ENCODE measurements around the gene APIP.

APIP gene

DNA sequence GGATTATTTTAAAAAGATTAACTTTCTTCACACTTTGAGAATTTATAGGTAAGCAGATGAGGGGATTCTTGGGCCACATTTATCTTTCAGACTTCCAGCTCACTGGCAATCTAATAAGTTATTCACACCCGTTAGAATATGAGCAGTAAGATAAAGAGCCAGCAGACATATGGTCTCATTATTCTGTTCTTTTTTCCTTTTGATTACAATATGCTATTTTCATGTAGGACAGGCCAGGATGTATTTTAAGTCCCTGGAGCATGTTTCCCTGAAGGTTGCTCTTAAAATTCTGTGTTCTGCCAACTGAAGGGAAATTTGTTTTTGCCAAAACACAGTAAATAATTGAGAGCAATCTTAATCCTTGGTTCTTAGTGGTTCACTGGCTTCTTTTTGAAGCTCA is 22.4 kb upstream of the APIP start:
- TF ChIP-seq, protein P1, sequence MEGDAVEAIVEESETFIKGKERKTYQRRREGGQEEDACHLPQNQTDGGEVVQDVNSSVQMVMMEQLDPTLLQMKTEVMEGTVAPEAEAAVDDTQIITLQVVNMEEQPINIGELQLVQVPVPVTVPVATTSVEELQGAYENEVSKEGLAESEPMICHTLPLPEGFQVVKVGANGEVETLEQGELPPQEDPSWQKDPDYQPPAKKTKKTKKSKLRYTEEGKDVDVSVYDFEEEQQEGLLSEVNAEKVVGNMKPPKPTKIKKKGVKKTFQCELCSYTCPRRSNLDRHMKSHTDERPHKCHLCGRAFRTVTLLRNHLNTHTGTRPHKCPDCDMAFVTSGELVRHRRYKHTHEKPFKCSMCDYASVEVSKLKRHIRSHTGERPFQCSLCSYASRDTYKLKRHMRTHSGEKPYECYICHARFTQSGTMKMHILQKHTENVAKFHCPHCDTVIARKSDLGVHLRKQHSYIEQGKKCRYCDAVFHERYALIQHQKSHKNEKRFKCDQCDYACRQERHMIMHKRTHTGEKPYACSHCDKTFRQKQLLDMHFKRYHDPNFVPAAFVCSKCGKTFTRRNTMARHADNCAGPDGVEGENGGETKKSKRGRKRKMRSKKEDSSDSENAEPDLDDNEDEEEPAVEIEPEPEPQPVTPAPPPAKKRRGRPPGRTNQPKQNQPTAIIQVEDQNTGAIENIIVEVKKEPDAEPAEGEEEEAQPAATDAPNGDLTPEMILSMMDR (IDR thresholded peaks at IDR 0.05; ENCODE audit: borderline replicate concordance, insufficient read depth, low read depth, low read length) = no peak
- H3K4me3 ChIP-seq (ENCODE audit: low read depth, low read length) = no peak overlapping the region

DNA sequence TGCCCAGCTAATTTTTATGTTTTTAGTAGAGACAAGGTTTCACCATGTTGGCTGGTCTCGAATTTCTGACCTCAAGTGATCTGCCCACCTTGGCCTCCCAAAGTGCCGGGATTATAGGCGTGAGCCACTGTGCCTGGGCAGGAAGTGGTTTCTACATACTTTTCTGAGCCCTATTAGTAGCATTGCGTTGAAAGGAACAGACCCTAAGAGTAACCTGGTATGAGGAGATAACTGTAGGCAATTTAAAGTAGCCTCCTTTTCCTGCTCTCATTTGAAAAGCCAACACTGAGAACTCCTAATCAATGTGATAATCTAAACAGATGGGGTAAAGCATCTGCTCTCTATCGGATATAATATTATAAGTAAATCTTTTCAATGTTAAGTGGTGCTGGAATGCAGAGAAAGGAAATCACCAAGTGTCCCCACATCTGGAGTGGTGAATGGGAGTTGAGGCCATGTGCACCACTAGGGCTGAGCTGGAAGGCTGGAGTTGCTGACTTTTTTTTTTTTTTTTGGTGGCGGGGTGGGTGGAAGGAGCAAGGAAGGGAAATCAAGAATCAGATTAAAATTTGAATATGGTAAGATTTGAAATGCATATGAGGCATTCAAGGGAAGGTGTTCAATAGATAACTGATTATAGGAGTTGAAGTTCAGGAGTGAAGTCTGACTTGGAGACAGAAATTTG is 20.9 kb upstream of the APIP start:
- TF ChIP-seq, protein P1 (IDR thresholded peaks at IDR 0.05; ENCODE audit: borderline replicate concordance, insufficient read depth, low read depth, low read length) = no peak
- H3K4me3 ChIP-seq (ENCODE audit: low read depth, low read length) = no peak overlapping the region

DNA sequence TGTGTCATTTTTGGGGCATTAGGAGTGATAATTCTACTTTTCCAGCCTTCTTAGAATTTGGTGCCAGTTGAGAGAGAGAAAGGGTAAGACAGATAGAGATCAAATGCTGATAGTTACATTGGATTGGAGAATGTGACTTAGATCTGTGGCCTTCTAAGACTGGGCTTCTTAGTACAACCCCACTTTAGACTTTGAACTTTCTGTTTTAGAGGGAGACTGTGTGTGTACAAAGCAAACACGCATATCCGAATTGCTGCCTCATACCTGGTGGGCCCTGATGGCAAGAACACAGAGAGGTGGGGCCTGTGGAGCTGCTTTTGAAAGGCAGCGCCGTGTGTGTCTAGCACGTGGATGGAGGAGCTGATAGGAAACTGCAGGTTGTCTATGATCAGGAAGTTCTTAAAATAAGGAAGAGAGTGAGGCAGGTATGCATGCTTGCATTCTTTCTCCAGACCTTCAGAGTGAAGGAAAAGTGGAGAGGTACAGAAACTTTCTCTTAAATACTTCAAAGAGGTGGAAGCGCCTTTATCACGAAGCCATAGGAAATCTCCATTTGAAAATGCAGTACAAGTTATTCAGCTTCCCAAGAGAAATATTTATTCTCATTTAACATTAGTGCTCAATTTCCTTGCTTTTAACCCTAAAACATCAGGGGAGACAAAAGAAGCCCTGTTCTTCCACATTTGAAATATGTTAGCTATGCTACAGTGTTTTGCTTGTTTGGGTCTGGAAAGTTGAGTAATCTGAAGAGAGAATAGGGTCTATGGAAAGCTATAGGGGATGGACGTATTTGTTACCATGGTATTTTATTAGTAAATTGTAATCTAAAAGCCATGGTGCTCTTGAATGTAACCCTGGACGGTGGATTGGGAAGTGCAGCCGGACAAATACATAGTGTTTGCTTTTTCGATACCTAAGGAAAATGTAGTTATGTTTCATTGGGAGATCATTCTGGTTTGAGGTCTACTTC is 13.9 kb upstream of the APIP start:
- TF ChIP-seq, protein P1 (IDR thresholded peaks at IDR 0.05; ENCODE audit: borderline replicate concordance, insufficient read depth, low read depth, low read length) = no peak
- no peak overlapping the region for H3K4me3 ChIP-seq (ENCODE audit: low read depth, low read length)

DNA sequence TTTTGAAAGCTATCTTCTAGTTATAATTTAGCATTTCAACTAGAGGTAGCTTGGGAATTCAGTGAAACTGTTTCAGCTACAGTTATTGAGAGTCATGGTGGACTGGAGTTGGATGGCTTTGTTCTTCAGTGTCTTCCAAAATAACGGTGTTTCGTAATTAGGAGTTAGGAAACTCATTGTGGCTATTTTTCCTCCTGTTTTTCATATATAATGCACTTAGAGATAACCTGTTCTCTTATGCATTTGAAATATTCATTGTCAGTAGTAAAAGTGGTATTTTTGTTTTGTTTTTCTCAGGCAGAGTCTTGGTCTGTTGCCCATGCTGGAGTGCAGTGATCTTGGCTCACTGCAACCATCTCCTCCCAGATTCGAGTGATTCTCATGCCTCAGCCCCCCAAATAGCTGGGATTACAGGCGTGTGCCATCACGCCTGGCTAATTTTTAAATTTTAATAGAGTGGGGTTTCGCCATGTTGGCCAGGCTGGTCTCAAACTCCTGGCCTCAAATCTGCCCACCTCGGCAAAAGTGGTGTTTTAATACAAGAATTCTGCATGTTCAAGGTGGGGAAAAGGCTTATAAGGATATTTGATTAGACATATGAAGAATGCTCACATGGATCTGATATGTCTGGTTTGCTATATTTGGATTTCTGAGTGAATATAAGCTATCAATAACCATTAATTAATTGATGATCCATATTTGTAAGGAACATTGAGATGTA is 12.9 kb upstream of the APIP start:
- H3K4me3 ChIP-seq (ENCODE audit: low read depth, low read length) = no peak overlapping the region
- TF ChIP-seq, protein P1 (IDR thresholded peaks at IDR 0.05; ENCODE audit: borderline replicate concordance, insufficient read depth, low read depth, low read length) = no peak

DNA sequence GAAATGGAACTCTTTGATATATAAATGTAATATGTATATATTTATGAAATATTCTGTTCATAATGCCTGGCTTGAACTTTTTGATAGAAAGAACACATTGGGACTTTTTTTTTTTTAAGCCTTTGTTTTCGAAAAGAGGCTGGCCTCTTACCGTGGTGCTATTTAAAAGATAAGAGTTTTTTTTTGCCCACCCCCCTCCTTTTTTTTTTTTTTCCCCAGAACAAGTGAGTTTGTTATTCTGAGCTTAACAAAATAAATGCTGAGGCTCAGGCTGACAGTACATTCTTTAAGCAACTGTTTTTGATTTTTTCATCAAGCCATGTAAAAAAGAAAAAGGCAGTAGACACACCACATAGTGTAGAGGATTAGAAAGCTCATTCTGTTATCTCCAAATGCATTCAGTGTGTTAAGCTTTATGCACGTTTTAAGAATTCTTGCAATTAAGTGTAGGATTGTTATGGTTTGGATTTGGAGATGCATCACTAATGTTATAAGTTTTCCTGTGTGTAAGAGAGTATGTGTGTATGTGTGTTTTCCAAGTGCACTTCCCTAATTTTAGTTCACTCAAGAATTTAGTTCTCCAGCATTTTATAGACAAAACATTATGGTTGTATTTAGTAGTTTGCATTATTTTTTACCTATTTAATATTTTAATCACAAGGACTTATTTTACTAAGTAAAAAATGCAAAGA is 12.2 kb upstream of the APIP start:
- TF ChIP-seq, protein P1 (IDR thresholded peaks at IDR 0.05; ENCODE audit: borderline replicate concordance, insufficient read depth, low read depth, low read length) = no peak
- no peak overlapping the region for H3K4me3 ChIP-seq (ENCODE audit: low read depth, low read length)

DNA sequence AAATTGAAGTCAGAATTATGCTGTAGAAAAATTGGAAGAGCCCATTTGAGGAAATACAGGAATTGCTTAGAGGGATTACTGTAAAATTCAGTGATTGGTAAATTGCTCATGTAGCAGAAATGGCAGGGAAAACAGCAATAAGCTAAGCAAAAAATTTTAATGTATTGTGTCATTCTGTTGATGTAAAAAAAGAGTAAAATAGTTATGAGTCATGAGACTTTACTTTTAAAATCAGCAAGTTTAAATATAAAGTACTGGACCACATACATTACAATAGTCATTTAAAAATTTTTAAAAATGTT is 10.6 kb upstream of the APIP start:
- no peak overlapping the region for H3K4me3 ChIP-seq (ENCODE audit: low read depth, low read length)
- TF ChIP-seq, protein P1 (IDR thresholded peaks at IDR 0.05; ENCODE audit: borderline replicate concordance, insufficient read depth, low read depth, low read length) = no peak

Data from GM12875 (cell line).